ENCODE measurements around the gene DIPK1B.

DIPK1B gene

DNA sequence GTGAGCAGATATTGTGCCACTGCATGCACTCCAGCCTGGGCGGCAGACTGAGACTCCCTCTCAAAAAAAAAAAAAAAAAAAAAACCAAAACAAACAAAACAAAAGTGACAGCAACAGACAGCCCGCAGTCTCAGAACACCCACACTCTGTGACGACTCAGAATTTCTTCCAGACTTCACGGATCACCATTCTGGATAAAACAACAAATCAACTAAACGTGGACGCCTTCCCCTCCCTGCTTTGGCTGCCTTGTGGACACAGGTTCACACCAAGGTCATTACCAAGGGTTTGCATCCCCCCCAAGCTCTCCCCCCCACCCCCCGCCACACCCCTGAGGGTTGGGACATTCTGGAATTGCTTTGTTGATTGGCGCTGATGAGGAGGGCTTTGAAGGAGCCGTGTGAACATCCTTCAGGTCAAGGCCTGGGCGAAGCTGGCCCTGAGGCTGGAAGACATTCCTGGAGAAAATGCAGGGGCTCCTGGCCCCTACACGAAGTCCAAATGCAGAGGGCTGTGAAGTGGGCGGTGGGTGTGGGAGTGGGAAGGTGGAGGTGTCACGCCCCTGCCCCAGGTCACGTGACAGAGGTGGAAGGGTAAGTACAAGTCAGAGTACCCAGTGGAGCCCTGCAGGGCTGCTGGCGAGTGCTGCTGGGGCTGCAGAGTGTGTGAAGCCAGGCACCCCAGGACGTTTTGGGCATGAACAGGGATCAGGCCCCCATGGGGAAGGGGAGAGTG is 20.2 kb downstream of the DIPK1B start:
- peaks cover 14% of the 10 kb centered on the region for H3K79me2 ChIP-seq (ENCODE audit: control insufficient read depth, insufficient read depth, low read length)
- no peak overlapping the region for H2BK15ac ChIP-seq (replicated peaks; ENCODE audit: low read depth)
- H3K23ac ChIP-seq (ENCODE audit: low read length): no peak overlapping the region
- H3K27ac ChIP-seq (ENCODE audit: low read depth, low read length): no peak overlapping the region
- no peak overlapping the region for H4K8ac ChIP-seq (ENCODE audit: low read depth, low read length)
- H3K36me3 ChIP-seq (ENCODE audit: control insufficient read depth, insufficient read depth, low read length): no peaks in the 10 kb centered on the region
- no peak overlapping the region for H2BK5ac ChIP-seq (ENCODE audit: low read length)
- DNase-seq: no peak
- no peak overlapping the region for H3K56ac ChIP-seq (ENCODE audit: low read length)
- no peak overlapping the region for H3K4ac ChIP-seq (ENCODE audit: low read depth, low read length)
- no peak overlapping the region for H3K9ac ChIP-seq (ENCODE audit: low read length)
- peaks cover 3% of the 10 kb centered on the region for H3K4me1 ChIP-seq (ENCODE audit: control insufficient read depth, low read depth, low read length)
- no CpG with 5 or more reads among the region's 16 CpGs for WGBS (ENCODE audit: extremely low coverage, insufficient coverage, low lambda C conversion rate)
- no peaks in the 10 kb centered on the region for H3K27me3 ChIP-seq (ENCODE audit: insufficient read depth, low read length, poor library complexity)
- no peak overlapping the region for H2AK5ac ChIP-seq (ENCODE audit: low read length)
- H3K4me2 ChIP-seq (ENCODE audit: low read length): no peak overlapping the region
- H3K4me3 ChIP-seq (ENCODE audit: low read length): no peak overlapping the region
- peaks cover 13% of the 10 kb centered on the region for H3K79me1 ChIP-seq (ENCODE audit: low read length)
- no peak overlapping the region for H3K18ac ChIP-seq (ENCODE audit: low read length)
- H4K5ac ChIP-seq (ENCODE audit: low read length): no peak overlapping the region
- H2BK120ac ChIP-seq (ENCODE audit: low read depth, low read length): no peak overlapping the region

DNA sequence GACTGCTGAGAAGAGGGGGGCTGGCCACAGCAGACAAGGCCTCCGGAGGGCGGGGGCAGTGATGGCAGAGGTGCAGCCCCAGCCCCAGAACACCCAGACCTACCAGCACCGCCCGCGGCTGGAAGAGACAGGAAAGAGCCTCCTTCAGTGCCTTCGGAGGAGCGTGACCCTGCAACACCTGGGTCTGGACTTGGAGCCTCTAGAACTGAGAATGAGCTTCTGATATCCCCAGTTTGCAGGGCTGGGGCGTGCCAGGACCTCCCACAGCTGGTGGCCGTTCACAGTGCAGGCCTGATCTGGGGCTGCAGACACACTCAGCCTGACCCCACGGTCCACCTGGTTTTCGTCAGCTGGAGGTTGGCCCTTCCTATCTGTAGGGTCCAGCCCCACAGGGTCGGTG is 21.2 kb downstream of the DIPK1B start:
- WGBS (ENCODE audit: extremely low coverage, insufficient coverage, low lambda C conversion rate): no CpG with 5 or more reads among the region's 12 CpGs
- Histone ChIP-seq H3K4me1 (ENCODE audit: control insufficient read depth, low read depth, low read length) (peaks cover 3% of the 10 kb centered on the region), H2BK15ac (replicated peaks; ENCODE audit: low read depth) (no peak overlapping the region), H3K18ac (ENCODE audit: low read length) (no peak overlapping the region), H2AK5ac (ENCODE audit: low read length) (no peak overlapping the region), H2BK120ac (ENCODE audit: low read depth, low read length) (no peak overlapping the region), H3K23ac (ENCODE audit: low read length) (no peak overlapping the region), H4K8ac (ENCODE audit: low read depth, low read length) (no peak overlapping the region), H4K5ac (ENCODE audit: low read length) (no peak overlapping the region), H2BK5ac (ENCODE audit: low read length) (no peak overlapping the region), H3K4me2 (ENCODE audit: low read length) (no peak overlapping the region), H3K27ac (ENCODE audit: low read depth, low read length) (no peak overlapping the region), H3K36me3 (ENCODE audit: control insufficient read depth, insufficient read depth, low read length) (no peaks in the 10 kb centered on the region), H3K79me2 (ENCODE audit: control insufficient read depth, insufficient read depth, low read length) (peaks cover 11% of the 10 kb centered on the region), H3K56ac (ENCODE audit: low read length) (no peak overlapping the region), H3K4ac (ENCODE audit: low read depth, low read length) (no peak overlapping the region), H3K79me1 (ENCODE audit: low read length) (peaks cover 13% of the 10 kb centered on the region), H3K4me3 (ENCODE audit: low read length) (no peak overlapping the region), H3K9ac (ENCODE audit: low read length) (no peak overlapping the region), H3K27me3 (ENCODE audit: insufficient read depth, low read length, poor library complexity) (no peaks in the 10 kb centered on the region)
- no peak for DNase-seq

DNA sequence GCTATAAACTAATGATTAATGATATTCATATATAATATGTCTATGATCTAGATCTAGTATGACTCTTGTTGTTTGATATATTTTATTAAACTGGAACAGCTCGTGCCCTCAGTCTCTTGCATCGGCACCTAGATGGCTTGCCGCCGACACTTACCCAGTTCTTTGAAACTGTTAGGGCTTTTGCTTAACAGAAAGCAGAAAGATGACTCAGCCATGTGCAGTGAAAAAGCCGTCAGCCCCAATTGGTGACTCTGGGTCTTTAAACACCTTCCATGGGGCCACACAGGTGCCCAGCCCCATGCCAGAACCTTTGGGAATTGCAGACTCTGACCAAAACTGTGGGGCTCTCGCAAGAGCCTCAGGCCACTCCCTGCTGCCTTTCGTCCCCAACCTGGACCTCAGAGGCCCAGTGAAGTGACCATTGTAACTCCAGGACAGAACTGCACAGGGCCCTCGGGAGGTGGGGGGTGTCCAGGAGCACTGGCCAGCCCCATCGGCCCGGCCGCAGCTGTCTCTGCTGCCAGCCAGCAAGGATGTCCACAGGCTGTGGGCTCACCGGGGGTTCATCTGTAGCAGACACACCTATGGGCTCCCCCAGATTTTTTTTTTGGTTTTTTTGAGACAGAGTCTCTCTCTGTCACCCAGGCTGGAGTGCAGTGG is 22.6 kb downstream of the DIPK1B start:
- Histone ChIP-seq H3K79me1 (ENCODE audit: low read length) (peaks cover 3% of the 10 kb centered on the region), H3K4me1 (ENCODE audit: control insufficient read depth, low read depth, low read length) (no peaks in the 10 kb centered on the region), H2BK15ac (replicated peaks; ENCODE audit: low read depth) (no peak overlapping the region), H4K5ac (ENCODE audit: low read length) (no peak overlapping the region), H3K4me2 (ENCODE audit: low read length) (no peak overlapping the region), H3K9ac (ENCODE audit: low read length) (no peak overlapping the region), H3K18ac (ENCODE audit: low read length) (no peak overlapping the region), H2AK5ac (ENCODE audit: low read length) (no peak overlapping the region), H4K8ac (ENCODE audit: low read depth, low read length) (no peak overlapping the region), H3K27ac (ENCODE audit: low read depth, low read length) (no peak overlapping the region), H3K36me3 (ENCODE audit: control insufficient read depth, insufficient read depth, low read length) (no peaks in the 10 kb centered on the region), H2BK120ac (ENCODE audit: low read depth, low read length) (no peak overlapping the region), H2BK5ac (ENCODE audit: low read length) (no peak overlapping the region), H3K23ac (ENCODE audit: low read length) (no peak overlapping the region), H3K4me3 (ENCODE audit: low read length) (no peak overlapping the region), H3K79me2 (ENCODE audit: control insufficient read depth, insufficient read depth, low read length) (peaks cover 4% of the 10 kb centered on the region), H3K4ac (ENCODE audit: low read depth, low read length) (no peak overlapping the region), H3K56ac (ENCODE audit: low read length) (no peak overlapping the region), H3K27me3 (ENCODE audit: insufficient read depth, low read length, poor library complexity) (no peaks in the 10 kb centered on the region)
- no peak for DNase-seq
- no CpG with 5 or more reads among the region's 12 CpGs for WGBS (ENCODE audit: extremely low coverage, insufficient coverage, low lambda C conversion rate)

DNA sequence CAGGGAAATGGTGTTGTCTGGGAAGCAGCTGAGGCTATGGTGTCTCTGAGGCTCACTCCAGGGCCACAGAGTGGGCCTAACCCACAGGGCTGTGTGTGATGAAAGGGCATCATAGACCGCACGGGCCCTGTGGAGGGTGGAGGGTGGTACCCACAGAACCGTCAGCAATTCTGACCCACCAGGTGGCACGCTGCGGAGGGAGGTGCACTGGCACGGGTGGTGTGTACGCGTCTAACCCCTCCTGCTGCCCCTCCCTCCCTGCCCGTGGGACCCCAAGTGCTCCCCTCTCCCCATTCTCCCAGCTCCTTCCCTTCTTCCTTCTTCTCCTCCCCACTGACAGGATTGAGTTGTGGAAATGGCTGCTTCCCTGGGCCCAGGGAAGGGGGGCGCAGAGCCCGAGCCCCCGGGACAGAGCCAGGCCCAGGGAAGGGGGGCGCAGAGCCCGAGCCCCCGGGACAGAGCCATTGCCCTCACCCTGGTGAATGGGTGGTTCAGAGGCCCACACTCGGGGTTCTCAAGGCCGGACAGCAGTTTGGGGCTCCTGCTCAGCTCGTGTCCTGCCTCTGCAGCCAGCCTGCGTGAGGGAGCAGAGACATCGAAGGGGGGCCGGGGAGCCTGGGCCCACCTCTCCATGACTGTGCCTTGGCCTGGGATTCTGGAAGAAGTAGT is 23.6 kb downstream of the DIPK1B start:
- Histone ChIP-seq H3K23ac (ENCODE audit: low read length) (no peak overlapping the region), H3K27me3 (ENCODE audit: insufficient read depth, low read length, poor library complexity) (no peaks in the 10 kb centered on the region), H3K4me1 (ENCODE audit: control insufficient read depth, low read depth, low read length) (no peaks in the 10 kb centered on the region), H3K79me2 (ENCODE audit: control insufficient read depth, insufficient read depth, low read length) (no peaks in the 10 kb centered on the region), H3K36me3 (ENCODE audit: control insufficient read depth, insufficient read depth, low read length) (no peaks in the 10 kb centered on the region), H3K4ac (ENCODE audit: low read depth, low read length) (no peak overlapping the region), H2AK5ac (ENCODE audit: low read length) (no peak overlapping the region), H2BK120ac (ENCODE audit: low read depth, low read length) (no peak overlapping the region), H3K79me1 (ENCODE audit: low read length) (no peaks in the 10 kb centered on the region), H3K27ac (ENCODE audit: low read depth, low read length) (no peak overlapping the region), H3K9ac (ENCODE audit: low read length) (no peak overlapping the region), H3K4me2 (ENCODE audit: low read length) (no peak overlapping the region), H3K4me3 (ENCODE audit: low read length) (no peak overlapping the region), H4K8ac (ENCODE audit: low read depth, low read length) (no peak overlapping the region), H2BK15ac (replicated peaks; ENCODE audit: low read depth) (no peak overlapping the region), H2BK5ac (ENCODE audit: low read length) (no peak overlapping the region), H4K5ac (ENCODE audit: low read length) (no peak overlapping the region), H3K56ac (ENCODE audit: low read length) (no peak overlapping the region), H3K18ac (ENCODE audit: low read length) (no peak overlapping the region)
- no peak for DNase-seq
- WGBS (ENCODE audit: extremely low coverage, insufficient coverage, low lambda C conversion rate): no CpG with 5 or more reads among the region's 21 CpGs

DNA sequence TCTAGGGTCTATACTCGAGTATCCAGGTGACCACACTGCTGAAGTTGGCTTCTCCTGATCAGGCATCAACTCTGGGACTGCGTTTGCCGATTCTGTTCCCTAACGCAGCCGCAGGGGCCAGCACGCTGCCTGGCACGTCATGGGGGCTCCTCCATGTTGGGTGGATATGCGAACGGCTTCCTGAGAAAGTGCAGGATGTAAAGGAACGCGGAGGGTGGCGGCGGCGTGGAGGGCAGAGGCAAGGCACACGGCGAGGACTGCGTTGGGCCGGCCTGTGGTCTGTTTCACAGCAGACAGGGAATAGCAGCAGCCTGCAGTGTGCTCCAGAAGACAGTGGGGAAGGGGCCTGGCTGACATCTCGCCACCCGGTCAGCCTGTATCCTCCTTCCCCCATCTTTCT is 26.6 kb downstream of the DIPK1B start:
- H3K4ac ChIP-seq (ENCODE audit: low read depth, low read length): no peak overlapping the region
- no peak overlapping the region for H3K27ac ChIP-seq (ENCODE audit: low read depth, low read length)
- DNase-seq: no peak
- no peaks in the 10 kb centered on the region for H3K4me1 ChIP-seq (ENCODE audit: control insufficient read depth, low read depth, low read length)
- H3K36me3 ChIP-seq (ENCODE audit: control insufficient read depth, insufficient read depth, low read length): no peaks in the 10 kb centered on the region
- no peak overlapping the region for H2AK5ac ChIP-seq (ENCODE audit: low read length)
- no peak overlapping the region for H3K23ac ChIP-seq (ENCODE audit: low read length)
- no peak overlapping the region for H3K4me2 ChIP-seq (ENCODE audit: low read length)
- H3K79me1 ChIP-seq (ENCODE audit: low read length): no peaks in the 10 kb centered on the region
- no peak overlapping the region for H4K8ac ChIP-seq (ENCODE audit: low read depth, low read length)
- no peak overlapping the region for H3K9ac ChIP-seq (ENCODE audit: low read length)
- no peaks in the 10 kb centered on the region for H3K79me2 ChIP-seq (ENCODE audit: control insufficient read depth, insufficient read depth, low read length)
- no peak overlapping the region for H3K4me3 ChIP-seq (ENCODE audit: low read length)
- H2BK15ac ChIP-seq (replicated peaks; ENCODE audit: low read depth): no peak overlapping the region
- no peak overlapping the region for H3K56ac ChIP-seq (ENCODE audit: low read length)
- no peak overlapping the region for H4K5ac ChIP-seq (ENCODE audit: low read length)
- no CpG with 5 or more reads among the region's 20 CpGs for WGBS (ENCODE audit: extremely low coverage, insufficient coverage, low lambda C conversion rate)
- H3K18ac ChIP-seq (ENCODE audit: low read length): no peak overlapping the region
- no peak overlapping the region for H2BK5ac ChIP-seq (ENCODE audit: low read length)
- H2BK120ac ChIP-seq (ENCODE audit: low read depth, low read length): no peak overlapping the region
- no peaks in the 10 kb centered on the region for H3K27me3 ChIP-seq (ENCODE audit: insufficient read depth, low read length, poor library complexity)

Data from mesendoderm (in vitro differentiated cells).